Measurements from ENCODE around the gene PDZRN4.
"Not testable (repeated sequence)": the region's sequence is repeated elsewhere in the genome, so short reads cannot be mapped to it uniquely, and the experiment has no call there.

Gene PDZRN4

GRCh38 chr12:41280341-41281095 lies 92.4 kb downstream of the PDZRN4 start:
- DNase-seq (ENCODE audit: low read depth in 2 of 2): not testable (repeated sequence)

- not testable (repeated sequence) for DNase-seq (ENCODE audit: low read depth in 2 of 2)
Observed at GRCh38 chr12:41285470-41285869, 97.3 kb downstream of the PDZRN4 start.

DNA sequence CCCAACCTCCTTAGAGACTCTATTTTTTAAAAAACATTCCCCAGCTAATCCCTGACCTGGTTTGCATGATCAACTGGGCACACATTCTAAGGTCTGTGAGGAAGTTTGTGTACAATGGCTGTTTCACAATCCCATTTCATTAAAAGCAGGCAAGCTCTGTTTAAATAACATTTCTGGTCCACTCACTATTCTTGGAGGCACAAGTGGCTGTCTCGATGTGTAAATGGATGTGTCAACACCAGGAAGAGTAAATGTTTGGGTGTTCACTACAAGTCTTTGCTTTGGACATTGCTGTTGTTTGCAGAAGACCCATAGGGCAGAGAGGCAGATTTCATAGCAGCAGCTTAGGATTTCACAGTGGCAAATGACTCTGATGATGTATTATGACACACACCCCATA lies 98.3 kb downstream of the PDZRN4 start:
- DNase-seq (ENCODE audit: low read depth in 2 of 2): no peak

DNA sequence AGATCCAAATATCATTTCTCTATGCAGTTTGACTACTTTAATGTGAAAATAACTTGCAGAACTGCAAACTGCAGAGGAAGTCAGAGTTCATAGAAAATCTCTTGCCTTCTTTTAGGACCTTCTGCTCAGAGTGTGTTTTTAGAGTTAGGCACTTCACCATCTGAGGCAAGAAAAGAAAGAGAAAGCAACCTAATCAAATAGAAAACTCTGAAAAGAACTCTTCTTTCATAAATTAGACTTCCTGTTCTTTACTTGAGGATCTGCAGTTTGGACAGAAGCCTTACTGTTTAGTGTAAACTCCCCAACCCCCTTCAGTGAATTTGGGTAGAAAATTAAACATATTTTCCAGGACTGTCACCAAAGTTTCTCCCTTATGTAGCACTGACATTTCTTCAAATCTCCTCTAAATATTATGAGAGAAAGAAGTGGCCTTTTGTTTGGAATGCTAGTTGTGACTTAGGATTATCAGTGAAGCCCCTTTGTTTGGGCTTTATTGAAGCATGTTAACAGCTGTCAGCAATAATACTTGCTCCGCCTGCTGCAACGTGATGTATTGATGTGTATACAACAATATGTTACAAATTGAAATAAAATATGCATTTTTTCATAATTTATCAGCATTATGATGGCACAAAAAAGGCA lies 99.5 kb downstream of the PDZRN4 start:
- DNase-seq (ENCODE audit: low read depth in 2 of 2): no peak

DNA sequence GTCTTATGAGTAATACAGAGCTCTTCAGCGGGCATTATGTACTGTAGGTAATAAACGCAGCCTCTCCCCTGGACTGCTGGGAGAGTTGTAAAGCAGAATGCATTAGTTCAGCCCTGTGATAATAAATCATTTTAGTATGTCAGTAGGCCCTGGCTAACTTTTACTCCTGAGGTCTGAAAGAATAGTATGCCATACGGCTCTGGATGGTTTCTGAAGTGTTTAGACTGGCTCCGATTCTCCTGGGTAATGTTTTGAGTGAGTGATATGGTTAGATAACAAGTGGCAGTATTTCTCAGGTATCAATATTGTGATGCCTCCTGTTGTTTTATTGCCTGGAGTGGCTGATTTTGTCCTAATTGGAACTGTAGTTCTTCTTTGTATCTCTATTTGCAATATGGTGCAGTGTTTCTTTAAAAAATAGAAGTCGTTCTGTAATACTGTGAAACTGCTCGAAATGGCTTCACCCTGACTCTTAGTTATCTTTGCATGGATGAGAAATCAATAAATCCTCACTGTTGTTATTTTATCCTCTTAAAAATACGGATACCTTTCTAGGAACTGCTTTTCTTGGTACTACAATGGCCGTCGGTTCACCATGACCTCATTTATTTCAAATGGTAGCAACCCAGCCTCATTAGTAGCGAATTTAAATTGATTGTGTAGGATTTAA lies 100.2 kb downstream of the PDZRN4 start:
- no peak for DNase-seq (ENCODE audit: low read depth in 2 of 2)

DNA sequence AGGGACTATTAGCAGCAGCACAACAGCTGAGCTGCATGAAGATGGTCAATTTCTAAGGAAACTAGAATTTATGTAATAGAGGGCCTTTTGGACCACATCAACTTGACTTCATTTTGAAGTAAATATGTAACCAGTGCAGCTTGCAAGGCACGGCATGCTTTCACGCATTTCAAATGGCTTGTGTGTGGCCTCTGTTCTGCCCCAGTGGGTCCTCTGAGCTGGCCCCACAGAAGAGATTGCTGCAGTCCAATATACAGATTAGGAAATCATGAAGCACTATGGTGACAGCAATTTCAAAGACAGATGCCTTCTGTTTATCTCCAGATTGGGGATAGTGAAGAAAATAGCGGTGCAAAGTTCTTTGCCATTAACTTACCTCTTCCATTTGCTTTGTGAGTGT lies 101.4 kb downstream of the PDZRN4 start:
- DNase-seq (ENCODE audit: low read depth in 2 of 2): no peak

GRCh38 chr12:41293011-41293410 lies 104.9 kb downstream of the PDZRN4 start:
- DNase-seq (ENCODE audit: low read depth in 2 of 2): no peak

- DNase-seq (ENCODE audit: low read depth in 2 of 2): no peak
Observed at GRCh38 chr12:41293461-41293860, 105.3 kb downstream of the PDZRN4 start.

DNA sequence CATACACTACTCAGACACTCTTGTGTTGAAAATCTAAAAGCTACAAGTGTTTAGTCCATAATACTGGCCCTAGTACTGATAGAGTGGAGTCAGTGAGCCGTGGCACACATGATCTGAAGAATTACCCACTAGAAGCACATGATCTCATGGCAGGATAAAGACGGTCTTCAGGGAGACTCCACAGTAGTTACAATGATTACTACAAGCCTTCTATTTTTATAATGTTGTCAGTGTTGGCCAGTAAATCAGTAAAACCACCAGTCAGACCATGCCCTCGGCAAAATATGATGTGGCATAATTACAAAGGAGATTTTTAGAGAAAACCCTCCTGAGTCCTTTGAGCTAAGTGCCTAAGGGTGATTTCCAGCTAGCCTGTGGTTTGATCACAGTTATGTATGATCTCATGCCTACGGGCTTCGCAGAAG lies 114.9 kb downstream of the PDZRN4 start:
- DNase-seq (ENCODE audit: low read depth in 2 of 2): no peak

DNA sequence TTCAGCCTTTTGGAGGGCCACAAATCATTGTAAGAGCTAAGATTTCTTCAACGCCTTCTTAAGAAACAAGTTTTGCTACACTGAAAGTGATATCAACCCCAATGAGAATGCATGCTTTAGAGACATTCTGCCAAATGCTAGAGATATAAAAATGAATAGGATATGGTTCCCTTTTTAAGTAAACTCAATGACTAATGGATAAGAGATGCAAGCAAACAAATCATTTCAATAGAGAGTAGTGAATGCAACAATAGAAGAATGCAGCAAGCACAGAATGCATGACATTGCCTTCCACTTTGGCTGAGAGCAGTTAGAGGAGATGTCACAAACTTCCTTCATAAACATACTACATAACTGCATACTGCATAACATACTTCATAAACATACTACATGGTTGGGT lies 116.4 kb downstream of the PDZRN4 start:
- no peak for DNase-seq (ENCODE audit: low read depth in 2 of 2)

DNA sequence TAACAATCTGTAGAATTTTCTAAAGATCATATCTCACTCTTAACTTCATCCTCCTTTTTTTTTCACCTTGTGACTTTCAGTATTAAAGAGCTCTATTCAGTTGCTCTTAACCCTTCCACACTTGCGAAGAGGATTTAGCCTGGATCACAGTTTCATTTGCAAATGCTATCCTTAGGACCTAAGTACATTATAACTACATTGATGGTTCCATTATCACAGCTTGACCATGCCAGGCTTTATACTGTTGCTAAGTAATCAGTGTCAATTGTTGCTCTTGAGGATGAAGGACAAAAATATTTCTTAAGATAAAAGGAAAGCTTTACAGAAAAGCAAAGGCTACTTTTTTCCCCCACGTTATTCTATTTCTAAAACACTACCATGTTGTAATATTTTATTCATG lies 122.2 kb downstream of the PDZRN4 start:
- DNase-seq (ENCODE audit: low read depth in 2 of 2): no peak

GRCh38 chr12:41311883-41312282 lies 123.8 kb downstream of the PDZRN4 start:
- DNase-seq (ENCODE audit: low read depth in 2 of 2): no peak

GRCh38 chr12:41312451-41312850 lies 124.3 kb downstream of the PDZRN4 start:
- not testable (repeated sequence) for DNase-seq (ENCODE audit: low read depth in 2 of 2)

DNA sequence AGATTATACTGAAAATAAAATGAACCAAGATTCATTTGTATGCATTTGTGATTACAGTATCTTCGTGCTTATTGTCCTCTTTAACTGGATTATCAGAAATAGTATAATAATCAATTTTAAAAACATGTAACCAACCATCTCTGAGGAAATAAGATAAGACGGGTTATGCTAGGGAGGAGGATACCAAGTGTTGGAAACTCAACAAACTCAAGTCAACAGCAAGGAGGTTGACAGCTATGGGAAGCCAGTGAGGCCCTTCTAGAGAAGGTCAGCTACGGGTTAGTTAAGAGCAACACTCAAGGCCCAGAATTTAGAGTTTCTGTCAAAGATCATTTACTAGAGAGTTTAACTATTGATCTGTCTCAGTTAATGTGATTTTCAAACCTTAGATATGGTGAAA lies 137.2 kb downstream of the PDZRN4 start:
- no peak for DNase-seq (ENCODE audit: low read depth in 2 of 2)

DNA sequence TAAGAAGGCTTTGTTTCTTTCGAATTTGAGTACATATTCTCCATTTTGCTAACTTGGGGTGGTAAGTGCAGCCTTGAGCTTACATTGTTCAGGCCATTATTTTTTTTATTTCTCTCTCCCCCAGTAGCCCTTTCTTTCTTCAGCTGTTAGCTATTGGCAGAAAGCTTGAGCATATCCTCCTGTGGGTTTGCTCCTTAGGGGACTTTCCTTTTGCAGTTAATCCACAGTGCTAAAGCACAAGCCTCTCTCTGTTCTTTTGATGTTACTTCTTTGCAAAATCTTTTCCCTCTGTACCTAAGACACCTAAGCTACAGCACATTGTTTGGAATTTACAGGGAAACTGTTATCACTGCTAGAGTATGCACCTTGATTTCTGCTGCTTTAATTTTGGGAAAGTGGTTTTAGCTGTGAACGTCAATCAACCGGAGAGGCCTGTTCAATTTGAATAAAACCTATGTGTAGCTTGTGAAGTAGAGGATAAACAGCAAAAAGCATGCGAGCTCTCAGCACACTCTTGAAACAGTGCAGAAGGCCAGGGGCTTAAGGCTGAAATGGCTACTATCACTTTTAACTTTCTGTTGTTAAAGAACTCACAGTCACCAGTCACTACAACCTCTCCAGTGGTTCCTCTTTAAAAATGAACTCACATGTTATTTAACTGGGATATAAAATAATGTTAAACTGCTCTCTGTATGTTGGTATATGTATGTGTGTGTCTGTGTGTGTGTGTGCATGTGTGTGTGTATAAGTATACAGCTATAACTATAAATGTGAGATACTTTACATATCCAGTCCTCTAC lies 139.2 kb downstream of the PDZRN4 start:
- DNase-seq (ENCODE audit: low read depth in 2 of 2): no peak

DNA sequence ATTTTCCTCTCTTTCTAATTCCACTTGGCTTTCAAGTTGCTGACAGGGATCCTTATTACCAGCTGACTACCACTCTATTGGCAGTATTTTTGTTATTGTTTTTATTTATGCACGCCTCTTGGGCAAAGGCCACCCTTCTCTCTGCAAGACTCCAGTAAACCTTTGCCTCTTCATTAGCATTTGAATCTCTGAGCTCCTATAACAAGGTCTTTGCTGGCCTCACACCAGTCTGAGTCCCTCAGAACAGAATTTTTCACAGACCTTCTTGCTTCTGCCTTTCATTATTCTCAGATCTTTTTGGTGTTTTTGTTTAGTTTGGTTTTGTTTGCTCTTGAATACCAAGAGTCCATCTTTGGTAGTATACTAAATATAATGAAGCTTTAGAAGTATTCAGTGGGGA lies 145.9 kb downstream of the PDZRN4 start:
- DNase-seq (ENCODE audit: low read depth in 2 of 2): no peak

- no peak for DNase-seq (ENCODE audit: low read depth in 2 of 2)
Observed at GRCh38 chr12:41334390-41334789, 146.3 kb downstream of the PDZRN4 start.

DNA sequence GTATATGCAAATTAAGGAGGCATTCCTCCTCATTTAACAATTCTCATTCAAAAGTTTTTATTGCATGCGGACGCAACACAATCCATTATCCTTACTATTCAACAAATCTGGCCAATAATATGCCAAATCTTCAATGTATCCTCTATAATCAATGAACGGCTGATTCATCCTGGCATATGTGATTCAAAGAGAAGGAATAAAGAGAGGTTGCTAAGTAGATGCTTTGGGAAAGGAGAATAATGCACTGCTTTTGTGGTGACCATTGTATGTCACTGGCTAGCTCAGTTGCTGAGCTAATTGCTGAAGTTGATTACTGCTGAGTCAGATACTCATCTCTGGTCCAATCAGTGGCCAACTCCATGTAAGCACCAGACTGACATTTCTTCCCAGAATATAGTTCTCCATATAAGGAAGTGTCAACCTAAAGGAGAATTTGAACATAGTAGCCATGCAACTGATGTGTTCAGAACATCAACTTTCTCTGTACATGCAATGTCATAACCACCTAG lies 148.0 kb downstream of the PDZRN4 start:
- DNase-seq (ENCODE audit: low read depth in 2 of 2): no peak

GRCh38 chr12:41339784-41340183 lies 151.7 kb downstream of the PDZRN4 start:
- no peak for DNase-seq (ENCODE audit: low read depth in 2 of 2)

DNA sequence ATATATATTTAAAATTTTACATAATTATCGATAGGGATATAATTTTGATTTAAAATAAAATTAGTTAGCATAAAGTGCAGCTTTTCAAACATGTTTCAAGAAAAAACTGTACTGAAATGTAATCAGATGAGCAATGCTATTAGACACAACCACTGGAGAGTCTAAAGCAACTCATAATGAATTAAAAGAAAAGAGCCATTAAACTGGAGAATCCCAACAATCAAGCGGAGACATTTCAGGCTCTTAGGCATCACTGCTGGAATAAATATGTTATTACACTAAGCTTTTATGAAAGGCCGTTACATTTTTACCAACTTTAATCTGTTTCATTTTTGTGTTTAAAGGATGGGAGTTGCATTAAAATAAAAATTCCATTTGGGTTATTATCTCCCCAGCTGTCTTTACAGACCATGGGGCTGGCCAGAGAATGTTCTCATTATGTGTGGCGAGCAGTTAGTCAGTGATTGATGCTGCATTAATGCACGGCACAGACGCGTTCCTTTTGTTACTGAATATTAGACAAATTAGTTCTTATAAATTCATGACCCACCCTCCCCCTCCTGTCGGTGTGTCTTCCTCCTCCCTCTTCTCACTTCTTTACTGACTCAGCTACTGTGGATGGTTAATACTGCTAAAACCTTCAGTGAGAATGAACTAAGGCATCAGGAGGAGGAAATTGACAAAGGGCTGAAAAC lies 156.8 kb downstream of the PDZRN4 start:
- no peak for DNase-seq (ENCODE audit: low read depth in 2 of 2)

GRCh38 chr12:41348198-41348597 lies 160.1 kb downstream of the PDZRN4 start:
- DNase-seq (ENCODE audit: low read depth in 2 of 2): no peak

All from stimulated activated CD8-positive, alpha-beta memory T cell treated with anti-CD3 and anti-CD28 coated beads, Interleukin-15, amount 100 ng/mL, for 48 hours (primary cell).